ENCODE data around the gene CORO2A. TPM values are rescaled to one million over a fixed set of nuclear protein-coding genes. Genes with fewer than 3 reads are reported as not detected.
A peak's percentile ranks its signal among the peaks of the same experiment; 100 is the strongest.

Gene CORO2A
- total RNA-seq, 3 donors from 2014 or later: 1.6 to 2.1 (median 1.7) TPM

GRCh38 chr9:98191671-98192502, 550 bp downstream of the CORO2A start:
- peak; percentile 20 for DNase-seq
- Mint-ChIP-seq H3K27me3 (ENCODE audit: low read depth) (no peaks in the 10 kb centered on the region), H3K4me3 (peak overlapping the region; percentile 75), H3K9me3 (no peaks in the 10 kb centered on the region), H3K36me3 (ENCODE audit: insufficient read depth) (no peaks in the 10 kb centered on the region), H3K4me1 (ENCODE audit: low read depth) (peaks cover 31% of the 10 kb centered on the region)
- peak; percentile 24 to 41 for ATAC-seq

DNA sequence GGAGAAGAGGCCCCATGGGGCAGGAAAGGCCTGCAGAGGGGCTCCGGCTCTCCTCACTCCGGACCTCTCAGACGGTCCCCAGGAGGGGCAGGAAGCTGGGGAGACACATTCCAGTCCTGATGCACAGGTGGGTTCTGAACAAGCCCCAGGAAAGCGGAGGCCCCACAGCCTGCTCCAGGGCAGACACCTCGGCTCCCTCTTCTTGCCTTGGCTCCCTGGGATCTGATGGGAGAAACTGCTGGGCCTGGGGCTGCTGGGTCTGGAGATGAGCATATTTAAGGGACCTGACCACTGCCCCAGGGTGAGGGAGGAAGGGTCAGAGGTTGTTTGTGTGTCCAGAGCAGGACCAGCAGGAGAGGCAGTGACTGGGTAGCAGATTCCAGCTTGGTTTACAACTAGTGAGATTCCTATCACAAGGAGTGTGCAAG, 1.2 kb downstream of the CORO2A start:
- peaks cover 31% of the 10 kb centered on the region for H3K4me1 Mint-ChIP-seq (ENCODE audit: low read depth)
- H3K27me3 Mint-ChIP-seq (ENCODE audit: low read depth): no peaks in the 10 kb centered on the region
- H3K4me3 Mint-ChIP-seq: peak overlapping the region; percentile 75
- no peaks in the 10 kb centered on the region for H3K36me3 Mint-ChIP-seq (ENCODE audit: insufficient read depth)
- ATAC-seq (no peak), DNase-seq (no peak)
- H3K9me3 Mint-ChIP-seq: no peaks in the 10 kb centered on the region

GRCh38 chr9:98190757-98191105, 1.7 kb downstream of the CORO2A start:
- H3K9me3 Mint-ChIP-seq: no peaks in the 10 kb centered on the region
- ATAC-seq: no peak
- H3K4me1 Mint-ChIP-seq (ENCODE audit: low read depth): peaks cover 33% of the 10 kb centered on the region
- H3K4me3 Mint-ChIP-seq: peak overlapping the region; percentile 75
- H3K36me3 Mint-ChIP-seq (ENCODE audit: insufficient read depth): no peaks in the 10 kb centered on the region
- DNase-seq: no peak
- H3K27me3 Mint-ChIP-seq (ENCODE audit: low read depth): no peaks in the 10 kb centered on the region

GRCh38 chr9:98189412-98189811, 3.0 kb downstream of the CORO2A start:
- DNase-seq (no peak), ATAC-seq (no peak)
- Mint-ChIP-seq H3K4me1 (ENCODE audit: low read depth) (peaks cover 37% of the 10 kb centered on the region), H3K36me3 (ENCODE audit: insufficient read depth) (no peaks in the 10 kb centered on the region), H3K27me3 (ENCODE audit: low read depth) (no peaks in the 10 kb centered on the region), H3K4me3 (no peak overlapping the region), H3K9me3 (no peaks in the 10 kb centered on the region)

DNA sequence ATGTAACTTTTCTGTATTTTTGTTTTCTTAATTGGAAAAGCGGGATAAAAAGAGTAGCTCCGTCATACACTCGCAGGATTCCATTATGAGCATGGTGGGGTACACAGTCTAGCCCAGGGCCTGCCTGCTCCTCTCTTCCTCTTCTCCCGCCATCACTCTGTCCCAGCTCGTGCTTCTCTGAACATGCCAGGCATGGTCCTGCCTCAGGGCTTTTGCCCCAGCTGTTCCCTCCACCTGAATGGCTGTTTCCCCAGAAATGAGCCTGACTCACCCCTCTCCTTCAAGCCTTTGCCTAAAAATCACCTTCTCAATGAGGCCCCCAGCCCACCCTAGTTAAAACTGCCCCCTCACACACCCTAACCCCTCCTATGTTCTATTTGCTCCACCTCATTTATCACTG, 4.5 kb downstream of the CORO2A start:
- no peak overlapping the region for H3K4me3 Mint-ChIP-seq
- no peak for ATAC-seq

GRCh38 chr9:98186236-98186635, 6.2 kb downstream of the CORO2A start:
- ATAC-seq (no peak), DNase-seq (no peak)
- Mint-ChIP-seq H3K4me3 (no peak overlapping the region), H3K36me3 (ENCODE audit: insufficient read depth) (peaks cover 5% of the 10 kb centered on the region), H3K9me3 (no peaks in the 10 kb centered on the region), H3K4me1 (ENCODE audit: low read depth) (peaks cover 38% of the 10 kb centered on the region), H3K27me3 (ENCODE audit: low read depth) (no peaks in the 10 kb centered on the region)

More for the DNA sequence above, 4.5 kb downstream of the CORO2A start:
- Mint-ChIP-seq H3K9me3 (no peaks in the 10 kb centered on the region), H3K4me1 (ENCODE audit: low read depth) (peaks cover 35% of the 10 kb centered on the region), H3K36me3 (ENCODE audit: insufficient read depth) (no peaks in the 10 kb centered on the region), H3K27me3 (ENCODE audit: low read depth) (no peaks in the 10 kb centered on the region)
- DNase-seq: no peak

DNA sequence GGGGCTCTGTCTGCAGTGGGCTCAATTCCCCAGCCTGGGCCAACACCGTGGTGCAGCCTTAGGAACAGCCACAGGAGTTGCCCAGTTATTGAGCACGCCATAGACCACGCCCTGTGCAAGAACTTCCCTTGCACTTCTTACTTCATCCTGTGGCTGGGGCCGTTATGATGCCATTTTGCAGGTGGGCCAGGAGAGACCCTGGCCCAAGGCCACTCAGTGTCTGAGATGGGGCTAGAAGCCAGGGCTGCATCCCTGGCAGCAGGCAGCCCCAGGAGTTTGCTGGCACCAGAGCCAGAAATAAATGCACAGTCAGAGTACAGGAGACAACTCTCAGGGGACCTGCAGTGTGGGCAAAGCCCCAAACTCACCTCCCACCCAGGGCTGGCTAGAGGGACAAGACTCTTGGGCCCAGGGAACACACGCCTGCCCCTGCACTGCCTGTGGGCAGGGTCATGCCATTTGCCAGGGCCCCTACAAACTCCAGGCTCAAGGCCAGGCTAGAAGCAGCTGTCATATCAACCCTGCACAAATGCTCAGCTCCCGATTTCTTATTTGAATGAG, 6.7 kb downstream of the CORO2A start:
- Mint-ChIP-seq H3K27me3 (ENCODE audit: low read depth) (no peaks in the 10 kb centered on the region), H3K4me1 (ENCODE audit: low read depth) (peaks cover 32% of the 10 kb centered on the region)
- ATAC-seq: no peak

DNA sequence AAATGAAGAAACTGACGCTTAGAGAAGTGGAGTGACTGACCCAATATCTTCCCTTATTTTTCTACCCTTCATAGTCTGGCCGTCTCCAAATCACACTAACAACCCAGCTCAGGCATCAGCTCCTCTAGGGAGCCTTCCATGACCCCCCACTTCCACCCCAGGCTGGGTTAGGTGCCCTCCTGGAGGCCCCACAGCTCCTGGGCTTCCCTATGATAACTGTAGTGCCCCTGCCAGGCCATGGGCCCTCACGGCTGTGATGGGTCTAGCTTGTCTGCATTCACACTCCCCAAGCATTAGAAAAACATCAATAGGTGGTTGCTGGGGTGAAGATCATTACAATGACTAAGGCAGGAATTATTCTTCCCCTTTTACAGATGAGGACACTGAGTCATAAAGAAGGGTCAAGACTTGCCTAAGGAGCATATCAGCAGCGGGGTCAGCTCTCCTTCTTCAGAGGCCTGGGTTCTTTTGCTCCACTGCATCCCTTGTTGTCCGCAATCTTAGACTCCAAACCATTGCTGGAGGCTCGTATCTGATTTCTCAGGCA, 7.3 kb downstream of the CORO2A start:
- no peaks in the 10 kb centered on the region for H3K27me3 Mint-ChIP-seq (ENCODE audit: low read depth)
- H3K9me3 Mint-ChIP-seq: no peaks in the 10 kb centered on the region
- H3K4me1 Mint-ChIP-seq (ENCODE audit: low read depth): peaks cover 33% of the 10 kb centered on the region
- no peak for ATAC-seq
- no peak for DNase-seq
- peaks cover 5% of the 10 kb centered on the region for H3K36me3 Mint-ChIP-seq (ENCODE audit: insufficient read depth)
- H3K4me3 Mint-ChIP-seq: no peak overlapping the region

More for the DNA sequence above, 6.7 kb downstream of the CORO2A start:
- Mint-ChIP-seq H3K9me3 (no peaks in the 10 kb centered on the region), H3K4me3 (no peak overlapping the region), H3K36me3 (ENCODE audit: insufficient read depth) (peaks cover 5% of the 10 kb centered on the region)
- no peak for DNase-seq

DNA sequence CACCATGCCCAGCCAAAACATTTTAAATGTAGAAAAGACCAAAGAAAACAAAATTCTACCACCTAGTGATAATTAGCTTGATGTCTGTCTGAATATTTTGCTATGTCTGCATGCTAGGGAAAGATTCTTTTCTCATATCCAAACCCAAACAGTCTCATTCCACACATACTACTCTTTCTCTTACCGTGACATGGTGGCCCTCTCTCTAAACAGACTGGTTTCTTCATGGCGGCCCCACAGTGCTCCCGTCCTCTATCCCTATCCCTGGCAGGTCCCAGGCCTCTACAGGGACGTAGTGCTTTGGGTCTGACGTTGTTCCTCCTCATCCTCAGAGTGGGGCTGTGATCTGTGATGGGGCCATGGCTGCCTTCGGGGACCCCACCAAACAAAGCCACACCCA, 8.1 kb downstream of the CORO2A start:
- Mint-ChIP-seq H3K4me1 (ENCODE audit: low read depth) (peaks cover 32% of the 10 kb centered on the region), H3K9me3 (no peaks in the 10 kb centered on the region), H3K4me3 (no peak overlapping the region), H3K36me3 (ENCODE audit: insufficient read depth) (peaks cover 5% of the 10 kb centered on the region), H3K27me3 (ENCODE audit: low read depth) (no peaks in the 10 kb centered on the region)
- DNase-seq (no peak), ATAC-seq (no peak)

DNA sequence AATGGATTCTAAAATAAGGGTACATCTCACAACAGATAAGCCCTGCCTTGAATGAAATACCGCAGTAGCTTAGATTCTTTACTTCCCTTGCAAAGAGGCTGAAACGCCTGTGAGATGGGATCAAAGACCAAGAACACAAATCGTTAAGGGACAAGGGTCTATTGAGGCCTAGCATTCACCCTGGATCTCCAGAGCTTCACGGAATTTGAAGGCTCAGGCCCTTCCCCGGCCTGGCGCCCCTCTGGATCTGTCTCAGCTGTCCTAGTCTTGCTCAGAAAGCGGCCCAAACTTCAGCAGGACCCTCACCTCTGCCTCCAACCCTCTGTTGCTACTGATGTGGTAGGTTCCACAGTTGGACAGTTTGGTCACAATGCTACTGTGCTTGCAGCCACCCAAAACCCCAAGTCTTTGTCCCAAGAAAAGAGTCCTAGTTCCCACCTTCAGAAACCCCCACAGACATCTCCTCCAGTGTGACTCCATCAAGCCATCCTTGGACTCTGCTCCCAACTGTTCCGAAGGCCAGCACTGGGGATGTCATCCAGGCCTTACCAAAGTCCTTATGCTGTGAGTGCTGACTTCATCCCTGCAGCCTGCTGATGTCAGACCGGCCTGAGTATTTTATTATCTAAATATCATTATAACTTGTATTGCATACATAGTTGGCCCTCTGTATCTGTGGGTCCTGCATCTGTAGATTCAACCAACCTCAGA, 9.4 kb downstream of the CORO2A start:
- H3K4me3 Mint-ChIP-seq: no peak overlapping the region
- peaks cover 32% of the 10 kb centered on the region for H3K4me1 Mint-ChIP-seq (ENCODE audit: low read depth)
- peaks cover 5% of the 10 kb centered on the region for H3K36me3 Mint-ChIP-seq (ENCODE audit: insufficient read depth)
- no peak for ATAC-seq
- no peaks in the 10 kb centered on the region for H3K9me3 Mint-ChIP-seq
- no peaks in the 10 kb centered on the region for H3K27me3 Mint-ChIP-seq (ENCODE audit: low read depth)
- DNase-seq: no peak

DNA sequence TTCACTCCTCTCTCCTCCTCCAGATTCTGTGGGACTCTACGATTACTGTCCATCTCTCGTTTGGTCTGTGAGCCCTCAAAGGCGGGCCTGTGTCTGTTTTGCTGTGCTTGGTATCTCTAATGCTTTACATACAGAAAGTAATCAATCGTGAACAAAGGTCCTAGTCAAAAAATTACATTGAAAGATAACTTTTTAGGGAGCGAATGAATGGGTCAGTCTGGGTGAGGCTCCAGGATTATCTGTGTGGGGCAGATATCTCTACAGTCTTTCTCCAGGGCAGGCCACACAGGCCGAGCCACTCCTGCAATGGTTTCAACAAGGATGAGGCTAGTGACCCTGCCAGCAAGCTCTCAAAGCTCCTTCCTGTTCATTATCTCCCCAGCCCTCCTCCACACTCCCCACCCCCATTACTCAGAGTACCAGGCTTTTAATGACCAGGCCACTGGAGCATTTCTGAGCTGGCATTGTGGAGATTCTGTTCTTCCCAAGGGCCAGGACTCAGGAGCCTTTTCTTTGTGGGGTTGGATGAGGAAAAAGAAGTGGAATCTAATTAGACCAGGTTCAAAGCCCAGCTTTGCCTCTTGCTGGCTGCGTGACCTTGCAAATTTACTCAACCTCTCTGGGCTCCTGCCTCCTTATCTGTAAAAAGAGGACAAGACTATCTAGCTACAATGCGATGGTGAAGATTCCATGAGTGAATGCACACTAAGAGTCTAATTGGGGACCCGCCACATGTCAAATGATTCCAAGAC, 10.2 kb downstream of the CORO2A start:
- H3K9me3 Mint-ChIP-seq: no peaks in the 10 kb centered on the region
- H3K36me3 Mint-ChIP-seq (ENCODE audit: insufficient read depth): peaks cover 5% of the 10 kb centered on the region
- no peak for DNase-seq
- no peak for ATAC-seq
- H3K4me1 Mint-ChIP-seq (ENCODE audit: low read depth): peaks cover 32% of the 10 kb centered on the region
- no peaks in the 10 kb centered on the region for H3K27me3 Mint-ChIP-seq (ENCODE audit: low read depth)
- H3K4me3 Mint-ChIP-seq: no peak overlapping the region

GRCh38 chr9:98181746-98182068, 10.7 kb downstream of the CORO2A start:
- peaks cover 5% of the 10 kb centered on the region for H3K36me3 Mint-ChIP-seq (ENCODE audit: insufficient read depth)
- no peaks in the 10 kb centered on the region for H3K9me3 Mint-ChIP-seq
- no peak overlapping the region for H3K4me3 Mint-ChIP-seq
- ATAC-seq (no peak), DNase-seq (no peak)
- no peaks in the 10 kb centered on the region for H3K27me3 Mint-ChIP-seq (ENCODE audit: low read depth)
- peaks cover 32% of the 10 kb centered on the region for H3K4me1 Mint-ChIP-seq (ENCODE audit: low read depth)

GRCh38 chr9:98180996-98181395, 11.4 kb downstream of the CORO2A start:
- no peak for ATAC-seq

More at GRCh38 chr9:98180996-98181395, 11.4 kb downstream of the CORO2A start:
- H3K4me3 Mint-ChIP-seq: no peak overlapping the region
- H3K4me1 Mint-ChIP-seq (ENCODE audit: low read depth): peaks cover 32% of the 10 kb centered on the region
- peaks cover 5% of the 10 kb centered on the region for H3K36me3 Mint-ChIP-seq (ENCODE audit: insufficient read depth)
- H3K27me3 Mint-ChIP-seq (ENCODE audit: low read depth): no peaks in the 10 kb centered on the region
- no peaks in the 10 kb centered on the region for H3K9me3 Mint-ChIP-seq
- DNase-seq: no peak
